OCI-LY1 (cell line): ENCODE results near the gene SLC12A7.

Experiments
- H2AFZ ChIP-seq: fragments of 200-600 bp; sonication (generic), shearing (Covaris generic); 2 replicates; pipeline ENCODE4 v1.6.0; 2014; ENCODE audit warnings: antibody characterized with exemption, mild to moderate bottlenecking, low read length
- H3F3A ChIP-seq: fragments of 200-600 bp; sonication (generic), shearing (Covaris generic); 2 replicates; pipeline ENCODE4 v1.6.0; 2014; ENCODE audit warnings: mild to moderate bottlenecking, antibody characterized with exemption, low read length, moderate library complexity; ENCODE audit not compliant: insufficient read depth
- H3K27ac ChIP-seq: fragments of 200-600 bp; sonication (generic); 2 replicates; pipeline ENCODE4 v1.5.1; 2014; ENCODE audit warnings: low read length, mixed run types, mild to moderate bottlenecking, low read depth; ENCODE audit not compliant: poor library complexity, severe bottlenecking
- H3K27me3 ChIP-seq: fragments of 200-600 bp; sonication (generic); 2 replicates; pipeline ENCODE4 v1.6.0; 2014; ENCODE audit warnings: antibody characterized with exemption, mild to moderate bottlenecking, low read length, moderate library complexity; ENCODE audit not compliant: insufficient read depth
- H3K36me3 ChIP-seq: fragments of 200-600 bp; sonication (generic); 2 replicates; pipeline ENCODE4 v1.6.1; 2014; ENCODE audit warnings: mild to moderate bottlenecking, antibody characterized with exemption, low read length, moderate library complexity, mixed read lengths; ENCODE audit not compliant: insufficient read depth
- H3K4me1 ChIP-seq: fragments of 200-600 bp; sonication (generic); 2 replicates; pipeline ENCODE4 v1.5.1; 2014; ENCODE audit warnings: mild to moderate bottlenecking, low read length, moderate library complexity; ENCODE audit not compliant: insufficient read depth, severe bottlenecking
- H3K4me2 ChIP-seq: fragments of 200-600 bp; sonication (generic), shearing (Covaris generic); 2 replicates; pipeline ENCODE4 v1.6.1; 2014; ENCODE audit warnings: low read length
- H3K4me3 ChIP-seq: fragments of 200-600 bp; sonication (generic); 2 replicates; pipeline ENCODE4 v1.5.1; 2014; ENCODE audit warnings: low read length, low read depth, mild to moderate bottlenecking, mixed read lengths; ENCODE audit not compliant: poor library complexity, severe bottlenecking
- H3K79me2 ChIP-seq: fragments of 200-600 bp; shearing (Covaris generic); 2 replicates; pipeline ENCODE4 v1.6.1; 2016; ENCODE audit warnings: mixed run types, low read length, mixed read lengths; ENCODE audit not compliant: insufficient read depth
- H3K9ac ChIP-seq: fragments of 200-600 bp; sonication (generic), shearing (Covaris generic); 2 replicates; pipeline ENCODE4 v1.6.1; 2014; ENCODE audit warnings: mild to moderate bottlenecking, low read length, mixed read lengths
- H3K9me2 ChIP-seq: fragments of 200-600 bp; sonication (generic), shearing (Covaris generic); 2 replicates; pipeline ENCODE4 v1.6.1; 2014; ENCODE audit warnings: low read depth, mild to moderate bottlenecking, low read length, mixed read lengths
- H3K9me3 ChIP-seq: fragments of 200-600 bp; shearing (Covaris generic); 2 replicates; pipeline ENCODE4 v1.6.1; 2014; ENCODE audit warnings: low read length, mixed read lengths
- H4K20me1 ChIP-seq: fragments of 200-600 bp; sonication (generic), shearing (Covaris generic); 2 replicates; pipeline ENCODE4 v1.6.0; 2016; ENCODE audit warnings: mild to moderate bottlenecking, low read length; ENCODE audit not compliant: insufficient read depth
- CTCF ChIP-seq: fragments of 200-600 bp; sonication (generic), shearing (Covaris generic); IDR thresholded peaks from 2 replicates; pipeline ENCODE4 v1.5.1; 2017; ENCODE audit warnings: mild to moderate bottlenecking, antibody characterized with exemption, low read length, moderate library complexity, mixed read lengths
- EZH2 ChIP-seq: fragments of 200-600 bp; sonication (generic), shearing (Covaris generic); IDR thresholded peaks from 2 replicates; pipeline ENCODE4 v1.8.0; 2017; ENCODE audit warnings: borderline replicate concordance, mixed run types, mild to moderate bottlenecking, antibody characterized with exemption, low read length, moderate library complexity, mixed read lengths

Gene SLC12A7

GRCh38 chr5:1013238-1013947 is 98.5 kb downstream of the SLC12A7 start:
- no peak overlapping the region for H3K27ac ChIP-seq
- no peak overlapping the region for H3K4me3 ChIP-seq
- H3K9me2 ChIP-seq: no peaks in the 10 kb centered on the region
- no peak for TF ChIP-seq EZH2
- no peak for TF ChIP-seq CTCF
- H2AFZ ChIP-seq: no peak overlapping the region
- H3K79me2 ChIP-seq: no peaks in the 10 kb centered on the region
- no peaks in the 10 kb centered on the region for H3F3A ChIP-seq
- H3K4me2 ChIP-seq: no peak overlapping the region
- H4K20me1 ChIP-seq: no peaks in the 10 kb centered on the region
- H3K9me3 ChIP-seq: no peaks in the 10 kb centered on the region
- no peaks in the 10 kb centered on the region for H3K27me3 ChIP-seq
- H3K36me3 ChIP-seq: no peaks in the 10 kb centered on the region
- H3K4me1 ChIP-seq: no peaks in the 10 kb centered on the region
- no peak overlapping the region for H3K9ac ChIP-seq

- Histone ChIP-seq H3K36me3 (no peaks in the 10 kb centered on the region), H3K9ac (no peak overlapping the region), H3K4me3 (no peak overlapping the region), H3K9me2 (no peaks in the 10 kb centered on the region), H3F3A (no peaks in the 10 kb centered on the region), H3K4me1 (no peaks in the 10 kb centered on the region), H3K79me2 (no peaks in the 10 kb centered on the region), H3K4me2 (no peak overlapping the region), H3K27ac (no peak overlapping the region), H3K27me3 (no peaks in the 10 kb centered on the region), H2AFZ (no peak overlapping the region), H3K9me3 (no peaks in the 10 kb centered on the region), H4K20me1 (no peaks in the 10 kb centered on the region)
- no peak for TF ChIP-seq EZH2
- no peak for TF ChIP-seq CTCF
These were observed 99.0 kb downstream of the SLC12A7 start for GRCh38 chr5:1012900-1013237.

DNA sequence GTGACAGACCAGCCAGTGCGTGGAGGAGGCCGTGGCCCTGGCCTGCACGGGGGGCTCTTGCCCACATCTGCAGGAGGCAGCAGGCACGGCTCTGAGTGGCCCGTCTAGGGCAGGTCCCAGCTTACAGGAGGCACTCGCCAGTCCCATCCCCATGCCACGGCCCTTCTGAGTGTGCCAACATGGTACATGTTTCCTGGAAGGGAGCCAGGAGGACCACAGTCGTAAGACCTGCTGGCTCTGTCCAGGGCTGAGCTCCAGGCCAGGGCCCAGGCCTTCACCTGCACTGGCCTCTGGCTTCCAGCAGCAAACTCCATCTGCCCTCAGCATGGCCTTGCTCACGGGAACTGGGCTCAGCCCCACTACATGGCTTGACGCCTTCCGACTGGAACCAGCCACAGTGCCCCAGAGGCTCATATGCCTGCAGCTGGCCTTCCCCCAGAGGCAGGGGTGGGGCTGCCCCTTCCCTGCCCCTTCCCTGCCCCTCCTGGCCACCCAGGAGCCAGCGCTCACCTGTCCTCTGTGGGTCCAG is 99.5 kb downstream of the SLC12A7 start:
- Histone ChIP-seq H3K27me3 (no peaks in the 10 kb centered on the region), H3K9me2 (no peaks in the 10 kb centered on the region), H3F3A (no peaks in the 10 kb centered on the region), H3K4me1 (no peaks in the 10 kb centered on the region), H3K27ac (no peak overlapping the region), H2AFZ (no peak overlapping the region), H3K4me3 (no peak overlapping the region), H3K79me2 (no peaks in the 10 kb centered on the region), H3K36me3 (no peaks in the 10 kb centered on the region), H3K9ac (no peak overlapping the region), H3K4me2 (no peak overlapping the region), H4K20me1 (no peaks in the 10 kb centered on the region), H3K9me3 (no peaks in the 10 kb centered on the region)
- TF ChIP-seq EZH2 (no peak), CTCF (no peak)
